Calu3 (cell line): ENCODE results near the gene DCTD. TPM values are rescaled to one million over a fixed set of nuclear protein-coding genes. Genes with fewer than 3 reads are reported as not detected.
A peak's percentile ranks its signal among the peaks of the same experiment; 100 is the strongest.

ENCODE experiments used
- BruUV-seq: library from RNA; stranded (reverse); fragments of 400-500 nt; replicated peaks from 2 replicates; lab custom pipeline; 2021; lab: Mats Ljungman, UMichigan
- CTCF ChIA-PET: fragments of 300-600 bp; sonication (Branson Sonifier 250); formaldehyde crosslinking; loops from one replicate; lab custom pipeline; 2022; ENCODE audit warnings: antibody characterized with exemption; lab: Charles Lee
- DNase-seq: peaks from one replicate; pipeline ENCODE4 v3.0.0; 2022
- H3K27ac Mint-ChIP-seq: one replicate; pipeline ENCODE4 v1.8.0; 2022; ENCODE audit warnings: mixed read lengths; ENCODE audit not compliant: unreplicated experiment
- H3K27me3 Mint-ChIP-seq: one replicate; pipeline ENCODE4 v1.8.0; 2022; ENCODE audit warnings: mixed read lengths; ENCODE audit not compliant: unreplicated experiment
- H3K36me3 Mint-ChIP-seq: one replicate; pipeline ENCODE4 v1.8.0; 2022; ENCODE audit warnings: mild to moderate bottlenecking, moderate library complexity, mixed read lengths; ENCODE audit not compliant: insufficient read depth, unreplicated experiment
- H3K4me1 Mint-ChIP-seq: one replicate; pipeline ENCODE4 v1.8.0; 2022; ENCODE audit warnings: mild to moderate bottlenecking, low read depth, mixed read lengths; ENCODE audit not compliant: unreplicated experiment
- H3K4me3 Mint-ChIP-seq: one replicate; pipeline ENCODE4 v1.8.0; 2022; ENCODE audit warnings: mild to moderate bottlenecking, low read depth, moderate library complexity, mixed read lengths; ENCODE audit not compliant: unreplicated experiment
- H3K9me3 Mint-ChIP-seq: one replicate; pipeline ENCODE4 v1.8.0; 2022; ENCODE audit warnings: low read depth, mixed read lengths; ENCODE audit not compliant: unreplicated experiment
- CTCF ChIP-seq: fragments of 200-600 bp; IDR thresholded peaks from one replicate; pipeline ENCODE4 v1.8.0; 2022; ENCODE audit warnings: antibody characterized with exemption; ENCODE audit not compliant: unreplicated experiment
- intact Hi-C: fragments of 100-400 bp; cut with micrococcal nuclease; formaldehyde crosslinking; loops from one replicate; pipeline ENCODE4 v1.10.0; 2022; ENCODE audit not compliant: unreplicated experiment
- total RNA-seq: library from RNA; stranded (reverse); gene quantifications from 2 replicates; pipeline ENCODE4 v1.2.3, GENCODE V29; 2022

The DCTD gene
- total RNA-seq, 1 experiment from 2014 or later, result 65.3 TPM

DNA sequence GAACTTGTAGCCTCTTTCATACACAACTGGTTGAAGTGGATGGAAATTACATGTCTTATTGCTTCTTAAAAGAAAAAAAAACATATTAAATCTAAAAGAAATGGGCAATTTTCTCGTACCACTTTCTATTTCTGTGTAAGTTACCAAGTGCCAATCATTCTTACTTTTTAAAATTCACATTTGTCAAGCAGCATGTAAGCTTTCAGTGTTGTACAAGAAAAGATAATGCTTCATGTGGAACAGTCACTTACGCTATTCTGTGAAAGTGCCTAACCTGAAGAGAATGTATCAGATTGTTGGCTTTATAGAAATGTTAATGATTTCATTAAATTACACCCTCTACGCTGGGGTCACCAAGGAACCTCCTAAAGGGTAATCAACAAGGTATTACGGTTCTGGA, 4.4 kb upstream of the DCTD start:
- H3K4me3 Mint-ChIP-seq, result no peak overlapping the region
- no peak for DNase-seq
- H3K9me3 Mint-ChIP-seq, result no peaks in the 10 kb centered on the region
- peaks cover 19% of the 10 kb centered on the region for H3K36me3 Mint-ChIP-seq
- no TSS peak for BruUV-seq
- H3K27me3 Mint-ChIP-seq, result no peaks in the 10 kb centered on the region
- intact Hi-C loops, result loop anchor here (5.0 to 10.0 kb wide), 4 partner anchors 341 to 1777 kb away; no protein-coding TSS in a partner anchor
- TF ChIP-seq CTCF, result no peak
- no peak overlapping the region for H3K27ac Mint-ChIP-seq
- CTCF ChIA-PET, result interaction anchor here (0.6 kb wide), 1 partner anchor 52 kb away, joined by 3 read pairs; no protein-coding TSS in a partner anchor
- peaks cover 24% of the 10 kb centered on the region for H3K4me1 Mint-ChIP-seq

DNA sequence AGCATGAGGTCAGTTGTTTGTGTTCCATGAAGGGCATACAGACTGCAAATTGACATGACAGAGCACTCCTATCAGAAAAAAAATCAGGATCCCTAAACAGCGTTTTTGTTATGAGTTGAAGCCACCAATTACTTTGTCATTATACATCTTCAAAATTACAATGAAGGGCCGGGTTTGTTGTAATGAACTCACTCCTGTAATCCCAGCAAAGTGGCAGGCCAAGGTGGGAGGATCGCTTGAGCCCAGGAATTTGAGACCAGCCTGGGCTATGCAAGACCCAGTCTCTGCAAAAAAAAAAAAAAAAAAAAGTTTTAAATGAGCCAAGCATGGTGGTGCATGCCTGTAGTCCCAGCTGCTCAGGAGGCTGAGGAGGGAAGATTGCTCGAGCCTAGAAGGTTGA, 3.5 kb upstream of the DCTD start:
- DNase-seq, result no peak
- intact Hi-C loops, result loop anchor here (5.0 to 10.0 kb wide), 4 partner anchors 342 to 1776 kb away; no protein-coding TSS in a partner anchor
- Mint-ChIP-seq H3K27me3 (no peaks in the 10 kb centered on the region), H3K9me3 (no peaks in the 10 kb centered on the region), H3K4me3 (no peak overlapping the region), H3K27ac (no peak overlapping the region), H3K36me3 (peaks cover 23% of the 10 kb centered on the region), H3K4me1 (peaks cover 32% of the 10 kb centered on the region)
- CTCF ChIA-PET, result interaction anchor here (0.7 kb wide), 1 partner anchor 154 kb away, joined by 4 read pairs; no protein-coding TSS in a partner anchor
- no TSS peak for BruUV-seq
- no peak for TF ChIP-seq CTCF

GRCh38 chr4:182918791-182919302, 1.7 kb upstream of the DCTD start:
- Mint-ChIP-seq H3K36me3 (peaks cover 23% of the 10 kb centered on the region), H3K9me3 (no peaks in the 10 kb centered on the region), H3K4me1 (peaks cover 32% of the 10 kb centered on the region), H3K27me3 (no peaks in the 10 kb centered on the region), H3K4me3 (peak overlapping the region; percentile 23), H3K27ac (peak overlapping the region; percentile 7)
- no peak for TF ChIP-seq CTCF
- CTCF ChIA-PET, result interaction anchor here (0.7 kb wide), 1 partner anchor 96 kb away, joined by 5 read pairs; no protein-coding TSS in a partner anchor
- no peak for DNase-seq
- intact Hi-C loops, result no loop called here
- BruUV-seq, result no TSS peak

DNA sequence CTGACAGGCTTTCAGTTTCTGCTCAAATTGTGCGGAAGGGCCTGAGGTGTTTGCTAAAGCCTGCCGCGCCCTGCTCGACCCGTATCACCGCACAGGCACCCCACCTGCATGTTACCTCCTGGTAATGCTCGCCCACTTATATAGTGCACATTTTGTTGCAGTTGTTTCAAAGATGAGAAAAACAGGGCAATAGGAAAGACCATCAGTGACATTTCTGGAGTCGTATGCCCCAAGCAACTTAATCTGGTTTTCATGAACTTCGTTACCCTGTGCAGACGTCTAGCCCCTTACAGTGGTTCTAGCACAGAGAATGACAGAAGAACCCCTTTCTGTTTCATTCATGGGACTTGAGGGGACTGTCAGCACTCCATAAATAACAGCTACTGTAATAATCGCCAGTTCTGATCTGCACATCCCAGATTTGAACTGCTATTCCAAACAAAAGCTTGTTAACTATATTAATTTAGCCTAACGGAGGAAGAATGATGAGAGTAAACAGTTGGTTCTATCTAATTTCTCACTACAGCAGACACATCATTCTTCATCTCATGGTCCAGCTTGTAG, 940 bp upstream of the DCTD start:
- Mint-ChIP-seq H3K4me1 (peaks cover 29% of the 10 kb centered on the region), H3K27me3 (no peaks in the 10 kb centered on the region), H3K4me3 (peak overlapping the region; percentile 59), H3K36me3 (peaks cover 25% of the 10 kb centered on the region), H3K9me3 (no peaks in the 10 kb centered on the region), H3K27ac (no peak overlapping the region)
- no peak for DNase-seq
- CTCF ChIA-PET, result interaction anchor here (0.5 to 0.7 kb wide), 2 partner anchors 95 to 96 kb away, joined by 3 to 5 read pairs; no protein-coding TSS in a partner anchor
- no peak for TF ChIP-seq CTCF
- no TSS peak for BruUV-seq
- intact Hi-C loops, result no loop called here
